HFF-Myc (cell line): ENCODE measurements around the gene SYT8.

Source experiments
- DNase-seq: peaks from one replicate; pipeline ENCODE4 v3.0.0-alpha.2; 2011; ENCODE audit warnings: low read depth; ENCODE audit errors: extremely low read depth
- H3K4me3 ChIP-seq: replicated peaks from 2 replicates; pipeline ENCODE4 v1.5.1; 2011; ENCODE audit warnings: low read depth, mild to moderate bottlenecking, control low read depth, low read length
- TF ChIP-seq, protein P1 (sequence below): IDR thresholded peaks from 2 replicates; pipeline ENCODE4 v1.5.1; 2012; ENCODE audit warnings: mild to moderate bottlenecking, low read depth, low read length, control low read depth; ENCODE audit errors: missing control alignments

The SYT8 gene, protein sequence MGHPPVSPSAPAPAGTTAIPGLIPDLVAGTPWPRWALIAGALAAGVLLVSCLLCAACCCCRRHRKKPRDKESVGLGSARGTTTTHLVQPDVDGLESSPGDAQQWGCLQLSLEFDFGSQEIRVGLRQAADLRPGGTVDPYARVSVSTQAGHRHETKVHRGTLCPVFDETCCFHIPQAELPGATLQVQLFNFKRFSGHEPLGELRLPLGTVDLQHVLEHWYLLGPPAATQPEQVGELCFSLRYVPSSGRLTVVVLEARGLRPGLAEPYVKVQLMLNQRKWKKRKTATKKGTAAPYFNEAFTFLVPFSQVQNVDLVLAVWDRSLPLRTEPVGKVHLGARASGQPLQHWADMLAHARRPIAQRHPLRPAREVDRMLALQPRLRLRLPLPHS

DNA sequence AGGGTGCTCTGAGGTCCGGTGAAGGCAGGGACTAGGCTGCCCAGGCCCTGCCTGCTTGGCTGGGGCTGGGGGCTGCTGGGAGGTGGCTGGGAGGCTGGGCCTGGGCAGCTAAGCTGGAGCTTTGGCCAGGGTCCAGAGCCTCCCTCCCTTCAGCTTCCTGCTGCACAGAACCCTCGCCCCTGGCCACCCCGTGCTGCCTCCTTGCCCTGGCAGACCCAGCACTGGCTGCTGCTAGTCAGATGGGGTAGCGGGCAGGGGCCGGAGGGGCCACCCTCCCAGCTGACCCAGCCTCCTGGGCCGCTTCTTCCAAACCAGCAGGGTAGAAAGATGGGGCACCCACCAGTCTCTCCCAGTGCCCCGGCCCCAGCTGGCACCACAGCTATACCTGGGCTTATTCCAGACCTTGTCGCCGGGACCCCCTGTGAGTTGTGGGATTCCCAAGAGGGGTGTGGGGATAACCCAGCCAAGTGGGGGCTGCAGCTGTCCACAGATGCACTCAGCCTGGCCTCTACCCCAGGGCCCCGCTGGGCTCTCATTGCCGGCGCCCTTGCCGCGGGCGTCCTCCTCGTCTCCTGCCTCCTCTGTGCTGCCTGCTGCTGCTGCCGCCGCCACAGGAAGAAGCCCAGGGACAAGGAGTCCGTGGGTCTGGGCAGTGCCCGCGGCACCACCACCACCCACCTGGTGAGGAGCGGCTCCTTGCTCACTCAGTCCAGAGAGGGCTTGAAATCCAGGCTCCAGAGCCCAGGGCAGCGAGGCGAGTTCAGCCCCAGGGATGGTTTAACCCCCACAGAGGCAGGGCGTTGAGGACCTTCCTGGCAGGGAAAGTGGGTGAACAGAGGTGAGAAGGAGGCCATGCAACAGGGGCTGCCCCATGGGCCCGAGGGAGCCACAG, at the start of gene SYT8:
Gene SYT8, plus strand, starts transcription at position 212 of the 892 bp plus-strand sequence. Its CDS starts 116 bp downstream, at position 328.
- H3K4me3 ChIP-seq: no peak within 1 kb of the TSS
- TF ChIP-seq, protein P1, sequence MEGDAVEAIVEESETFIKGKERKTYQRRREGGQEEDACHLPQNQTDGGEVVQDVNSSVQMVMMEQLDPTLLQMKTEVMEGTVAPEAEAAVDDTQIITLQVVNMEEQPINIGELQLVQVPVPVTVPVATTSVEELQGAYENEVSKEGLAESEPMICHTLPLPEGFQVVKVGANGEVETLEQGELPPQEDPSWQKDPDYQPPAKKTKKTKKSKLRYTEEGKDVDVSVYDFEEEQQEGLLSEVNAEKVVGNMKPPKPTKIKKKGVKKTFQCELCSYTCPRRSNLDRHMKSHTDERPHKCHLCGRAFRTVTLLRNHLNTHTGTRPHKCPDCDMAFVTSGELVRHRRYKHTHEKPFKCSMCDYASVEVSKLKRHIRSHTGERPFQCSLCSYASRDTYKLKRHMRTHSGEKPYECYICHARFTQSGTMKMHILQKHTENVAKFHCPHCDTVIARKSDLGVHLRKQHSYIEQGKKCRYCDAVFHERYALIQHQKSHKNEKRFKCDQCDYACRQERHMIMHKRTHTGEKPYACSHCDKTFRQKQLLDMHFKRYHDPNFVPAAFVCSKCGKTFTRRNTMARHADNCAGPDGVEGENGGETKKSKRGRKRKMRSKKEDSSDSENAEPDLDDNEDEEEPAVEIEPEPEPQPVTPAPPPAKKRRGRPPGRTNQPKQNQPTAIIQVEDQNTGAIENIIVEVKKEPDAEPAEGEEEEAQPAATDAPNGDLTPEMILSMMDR: no peak
- DNase-seq: no peak

- TF ChIP-seq, protein P1: peak; percentile 12
- H3K4me3 ChIP-seq: no peak overlapping the region
- peak; percentile 52 for DNase-seq
Measured at GRCh38 chr11:1785749-1786413, 48.9 kb upstream of the SYT8 start.

DNA sequence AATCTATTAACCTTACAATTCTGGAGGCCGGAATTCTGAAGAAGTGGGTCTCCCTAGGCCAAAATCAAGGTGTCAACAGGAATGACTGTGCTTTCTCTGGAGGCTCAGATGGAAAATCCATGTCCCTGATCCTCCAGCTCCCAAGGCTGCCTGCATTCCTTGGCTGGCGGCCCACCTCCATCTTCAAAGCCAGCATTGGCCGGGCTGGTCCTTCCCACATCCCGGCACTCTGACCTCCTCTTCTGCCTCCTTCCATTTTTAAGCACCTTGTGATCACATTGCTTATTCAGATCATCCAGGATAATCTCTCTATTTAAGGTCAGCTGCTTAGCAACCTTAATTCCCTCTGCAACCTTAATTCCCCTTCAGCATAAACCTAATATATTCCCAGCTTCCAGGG, 48.3 kb upstream of the SYT8 start:
- TF ChIP-seq, protein P1: no peak
- no peak overlapping the region for H3K4me3 ChIP-seq
- DNase-seq: no peak

- H3K4me3 ChIP-seq: no peak overlapping the region
- no peak for DNase-seq
- TF ChIP-seq, protein P1: no peak
Measured at GRCh38 chr11:1791912-1792311, 42.9 kb upstream of the SYT8 start.

- TF ChIP-seq, protein P1: no peak
- no peak overlapping the region for H3K4me3 ChIP-seq
- no peak for DNase-seq
Measured at GRCh38 chr11:1792461-1792860, 42.3 kb upstream of the SYT8 start.

DNA sequence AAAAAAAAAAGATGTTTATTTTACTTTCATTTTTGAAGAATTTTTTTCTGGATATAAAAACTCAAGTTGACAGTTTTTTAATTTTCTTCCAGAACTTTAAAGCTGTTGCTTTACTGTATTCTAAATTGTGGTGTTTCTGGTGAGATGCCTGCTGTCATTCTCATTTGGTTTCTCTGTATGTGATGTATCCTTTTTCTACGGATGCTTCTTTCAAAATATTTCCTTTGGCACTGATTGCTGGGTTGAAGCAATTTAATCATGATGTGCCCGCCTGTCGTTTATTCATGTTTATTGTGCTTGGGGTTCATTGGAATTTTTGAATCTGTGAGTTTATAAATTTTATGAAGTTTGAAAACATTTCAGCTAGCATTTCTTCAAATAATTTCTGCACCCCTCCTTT, 41.7 kb upstream of the SYT8 start:
- no peak overlapping the region for H3K4me3 ChIP-seq
- TF ChIP-seq, protein P1: no peak
- no peak for DNase-seq
